GM12874 (cell line): ENCODE results near the gene SMAD9.

ENCODE experiments used
- CTCF ChIP-seq: IDR thresholded peaks from 2 replicates; pipeline ENCODE4 v1.5.1; 2011; ENCODE audit warnings: low read depth, mild to moderate bottlenecking, control low read depth, low read length, moderate library complexity; ENCODE audit not compliant: insufficient read depth

SMAD9 gene

DNA sequence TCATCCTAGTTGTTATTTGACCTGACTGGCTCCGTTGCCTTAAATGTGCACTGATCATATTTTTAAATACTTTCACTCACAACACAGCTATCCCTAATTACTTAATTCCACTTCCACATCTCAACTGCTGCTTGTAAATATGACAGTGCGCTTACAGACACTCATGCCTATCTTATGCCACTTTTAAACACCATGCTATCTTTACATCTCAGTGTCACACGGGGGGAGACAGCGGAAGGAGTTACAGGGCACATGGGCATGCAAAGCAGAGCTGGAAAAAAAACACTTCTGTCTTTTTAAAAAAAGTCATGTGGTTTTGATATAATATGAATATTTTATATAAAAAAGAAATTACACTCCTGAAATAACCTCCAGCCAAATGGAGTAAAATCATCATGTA, 44.1 kb downstream of the SMAD9 start:
- no peak for TF ChIP-seq CTCF

DNA sequence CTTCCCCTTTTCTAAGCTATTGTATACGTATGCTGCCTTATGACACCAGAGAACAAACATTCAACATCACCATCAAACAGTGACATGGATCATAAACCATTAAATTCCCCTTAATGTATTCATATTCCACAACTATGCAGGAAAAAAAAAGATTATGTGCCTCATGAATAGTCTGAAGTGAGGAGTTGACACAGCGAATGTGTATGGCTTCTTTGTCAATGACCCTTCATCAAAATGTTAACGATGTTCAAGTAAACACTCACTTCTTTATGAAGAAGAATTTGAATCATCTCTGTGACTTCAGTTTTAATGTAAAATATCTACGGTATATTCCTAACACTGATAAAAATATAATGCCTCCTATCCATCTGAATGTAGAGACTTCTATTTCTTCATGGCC, 44.6 kb downstream of the SMAD9 start:
- TF ChIP-seq CTCF: no peak

DNA sequence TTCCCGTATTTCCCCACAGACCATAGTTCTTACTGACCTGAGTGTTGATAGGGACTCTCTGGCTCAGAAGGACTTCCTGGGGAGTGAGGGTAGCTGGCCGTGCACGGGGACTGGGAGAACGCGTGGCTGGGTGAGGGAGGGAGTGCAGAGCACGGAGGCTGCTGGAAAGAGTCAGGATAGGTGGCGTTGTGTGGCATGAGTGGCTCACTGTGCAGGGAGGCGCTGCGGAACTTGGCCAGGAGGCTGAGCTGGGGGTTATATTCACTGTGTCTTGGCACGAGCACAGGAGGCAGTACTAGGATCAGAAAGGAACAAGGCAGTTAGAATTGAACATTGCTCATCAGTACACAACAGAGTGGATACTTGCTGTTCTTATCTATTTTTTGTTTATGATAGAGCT, 47.4 kb downstream of the SMAD9 start:
- no peak for TF ChIP-seq CTCF

GRCh38 chr13:36870050-36870692, 49.9 kb downstream of the SMAD9 start:
- TF ChIP-seq CTCF: no peak

DNA sequence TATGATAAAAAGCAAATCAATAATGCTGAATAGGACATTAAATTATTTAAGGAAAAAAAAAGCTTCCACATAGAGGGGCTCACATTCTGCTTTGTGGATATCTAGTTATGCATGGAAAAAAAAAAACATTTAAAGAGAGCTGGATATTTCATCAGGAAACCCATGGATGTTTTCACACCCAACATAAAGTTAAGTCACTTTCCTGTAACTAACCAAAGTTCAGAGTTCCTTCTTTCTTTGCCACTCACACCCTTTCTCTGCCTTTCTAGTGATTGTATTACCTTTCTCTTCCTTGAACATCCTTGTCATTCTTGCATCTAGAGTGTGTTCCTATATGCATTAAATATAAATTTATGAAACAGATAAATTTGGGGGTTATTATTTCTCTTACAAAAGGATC, 53.8 kb downstream of the SMAD9 start:
- no peak for TF ChIP-seq CTCF

DNA sequence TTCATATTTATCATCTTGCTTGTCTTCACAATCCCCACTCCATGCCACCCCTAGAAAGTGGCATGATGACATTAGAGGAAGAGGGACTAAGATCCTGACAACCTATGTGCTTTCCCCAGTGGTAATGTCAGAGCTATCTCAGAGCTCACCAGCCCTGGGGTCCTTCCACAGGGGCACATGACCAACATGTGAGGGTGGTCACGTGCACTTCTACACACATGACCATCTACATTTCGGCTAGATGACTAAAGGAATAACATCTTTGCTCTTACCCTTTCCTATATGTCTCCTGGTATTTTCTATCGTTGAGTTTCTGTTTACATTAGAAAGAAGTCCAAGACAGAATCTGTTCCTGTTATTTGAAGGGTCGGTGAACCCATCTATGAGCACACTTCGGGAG, 54.8 kb downstream of the SMAD9 start:
- TF ChIP-seq CTCF: no peak

DNA sequence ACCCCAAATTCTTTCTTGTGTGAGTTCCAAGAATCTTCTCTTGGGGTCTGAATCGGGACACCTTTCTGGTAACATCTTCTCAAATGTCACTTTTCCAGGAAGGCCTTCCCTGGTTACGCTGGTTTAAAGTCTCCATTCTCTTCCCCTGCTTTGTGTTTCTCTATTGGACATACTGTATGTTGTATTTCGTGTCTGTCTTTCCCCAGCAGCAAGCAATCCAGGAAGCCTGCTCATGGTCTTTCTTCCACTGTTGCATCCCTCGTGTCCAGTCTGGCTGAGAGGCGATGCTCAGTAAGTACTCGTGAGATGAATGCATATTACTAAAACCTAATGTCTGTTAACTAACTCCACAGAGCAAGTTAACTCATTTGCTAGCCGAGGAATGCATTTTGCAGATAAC, 57.3 kb downstream of the SMAD9 start:
- no peak for TF ChIP-seq CTCF
